GM18873 (cell line): ENCODE measurements around the gene CPM.
"Not testable (repeated sequence)": the region's sequence is repeated elsewhere in the genome, so short reads cannot be mapped to it uniquely, and the experiment has no call there.

Experiments used
- ATAC-seq: cut with Tn5 transposase; IDR thresholded peaks from one replicate; pipeline ENCODE4 v1.9.1; 2021; ENCODE audit warnings: mild to moderate bottlenecking, moderate library complexity, moderate number of reproducible peaks; ENCODE audit not compliant: unreplicated experiment, low FRiP score

CPM gene

GRCh38 chr12:68833508-68833907 is 99.5 kb downstream of the CPM start:
- ATAC-seq = no peak

- no peak for ATAC-seq
Measured at GRCh38 chr12:68832504-68832867, 100.5 kb downstream of the CPM start.

- no peak for ATAC-seq
Measured at GRCh38 chr12:68831751-68832503, 101.0 kb downstream of the CPM start.

GRCh38 chr12:68831272-68831671 is 101.7 kb downstream of the CPM start:
- ATAC-seq = no peak

GRCh38 chr12:68828672-68829068 is 104.3 kb downstream of the CPM start:
- no peak for ATAC-seq

- ATAC-seq = no peak
Measured at GRCh38 chr12:68827895-68828671, 104.9 kb downstream of the CPM start.

- no peak for ATAC-seq
Measured at GRCh38 chr12:68825569-68826217, 107.3 kb downstream of the CPM start.

GRCh38 chr12:68824597-68825250 is 108.2 kb downstream of the CPM start:
- ATAC-seq = no peak

GRCh38 chr12:68824131-68824530 is 108.8 kb downstream of the CPM start:
- no peak for ATAC-seq

GRCh38 chr12:68823696-68824095 is 109.3 kb downstream of the CPM start:
- ATAC-seq = no peak

GRCh38 chr12:68821357-68822188 is 111.4 kb downstream of the CPM start:
- ATAC-seq = no peak

GRCh38 chr12:68819481-68819880 is 113.5 kb downstream of the CPM start:
- ATAC-seq = not testable (repeated sequence)

- ATAC-seq = no peak
Measured at GRCh38 chr12:68815928-68816800, 116.8 kb downstream of the CPM start.

GRCh38 chr12:68815232-68815927 is 117.6 kb downstream of the CPM start:
- ATAC-seq = no peak

- no peak for ATAC-seq
Measured at GRCh38 chr12:68814490-68815231, 118.3 kb downstream of the CPM start.

GRCh38 chr12:68813242-68813593 is 119.8 kb downstream of the CPM start:
- no peak for ATAC-seq

GRCh38 chr12:68812553-68813241 is 120.3 kb downstream of the CPM start:
- no peak for ATAC-seq
